ENCODE data around the gene PODXL. TPM values are rescaled to one million over a fixed set of nuclear protein-coding genes. Genes with fewer than 3 reads are reported as not detected.

PODXL gene
- total and polyA plus RNA-seq, 3 donors from 2014 or later: 15.4 to 27.3 (median 19.4) TPM

DNA sequence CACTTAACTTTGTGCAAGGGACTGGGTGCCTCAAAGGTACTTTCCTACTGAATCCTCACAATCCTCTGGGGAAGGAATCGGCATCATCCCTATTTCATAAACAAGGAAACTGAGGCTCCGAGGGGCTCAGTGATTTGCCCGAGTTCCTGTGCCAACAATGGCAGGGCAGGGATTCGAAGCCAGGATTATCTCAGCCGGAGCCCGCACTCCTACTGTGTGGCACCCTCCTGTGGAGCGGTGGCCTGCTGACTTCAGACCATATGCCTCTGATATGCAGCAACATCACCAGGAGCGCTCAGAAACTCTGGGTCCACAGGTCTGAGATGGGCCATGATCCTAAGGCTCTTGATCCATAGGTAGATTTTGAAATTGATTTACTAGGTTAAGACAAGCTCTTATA lies 46.6 kb downstream of the PODXL start:
- H3K27me3 ChIP-seq: no peaks in the 10 kb centered on the region
- no peaks in the 10 kb centered on the region for H3K9me3 ChIP-seq
- no peak overlapping the region for H3K4me3 ChIP-seq
- H3K27ac ChIP-seq: no peak overlapping the region
- no peak for DNase-seq
- 94 to 96% methylated on average over 8 of the region's 8 CpGs for WGBS, 2 donors
- no peaks in the 10 kb centered on the region for H3K36me3 ChIP-seq (ENCODE audit: low read depth, missing control alignments)
- TF ChIP-seq, protein P1, sequence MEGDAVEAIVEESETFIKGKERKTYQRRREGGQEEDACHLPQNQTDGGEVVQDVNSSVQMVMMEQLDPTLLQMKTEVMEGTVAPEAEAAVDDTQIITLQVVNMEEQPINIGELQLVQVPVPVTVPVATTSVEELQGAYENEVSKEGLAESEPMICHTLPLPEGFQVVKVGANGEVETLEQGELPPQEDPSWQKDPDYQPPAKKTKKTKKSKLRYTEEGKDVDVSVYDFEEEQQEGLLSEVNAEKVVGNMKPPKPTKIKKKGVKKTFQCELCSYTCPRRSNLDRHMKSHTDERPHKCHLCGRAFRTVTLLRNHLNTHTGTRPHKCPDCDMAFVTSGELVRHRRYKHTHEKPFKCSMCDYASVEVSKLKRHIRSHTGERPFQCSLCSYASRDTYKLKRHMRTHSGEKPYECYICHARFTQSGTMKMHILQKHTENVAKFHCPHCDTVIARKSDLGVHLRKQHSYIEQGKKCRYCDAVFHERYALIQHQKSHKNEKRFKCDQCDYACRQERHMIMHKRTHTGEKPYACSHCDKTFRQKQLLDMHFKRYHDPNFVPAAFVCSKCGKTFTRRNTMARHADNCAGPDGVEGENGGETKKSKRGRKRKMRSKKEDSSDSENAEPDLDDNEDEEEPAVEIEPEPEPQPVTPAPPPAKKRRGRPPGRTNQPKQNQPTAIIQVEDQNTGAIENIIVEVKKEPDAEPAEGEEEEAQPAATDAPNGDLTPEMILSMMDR (IDR thresholded peaks at IDR 0.05): no peak
- TF ChIP-seq POLR2A (IDR thresholded peaks at IDR 0.05): no peak
- intact Hi-C loops (cut with DNase I; ENCODE audit: low total_unique reads): loop anchor here (10.0 kb wide), 1 partner anchor 405 kb away; no protein-coding TSS in a partner anchor
- H3K4me1 ChIP-seq: peaks cover 16% of the 10 kb centered on the region

DNA sequence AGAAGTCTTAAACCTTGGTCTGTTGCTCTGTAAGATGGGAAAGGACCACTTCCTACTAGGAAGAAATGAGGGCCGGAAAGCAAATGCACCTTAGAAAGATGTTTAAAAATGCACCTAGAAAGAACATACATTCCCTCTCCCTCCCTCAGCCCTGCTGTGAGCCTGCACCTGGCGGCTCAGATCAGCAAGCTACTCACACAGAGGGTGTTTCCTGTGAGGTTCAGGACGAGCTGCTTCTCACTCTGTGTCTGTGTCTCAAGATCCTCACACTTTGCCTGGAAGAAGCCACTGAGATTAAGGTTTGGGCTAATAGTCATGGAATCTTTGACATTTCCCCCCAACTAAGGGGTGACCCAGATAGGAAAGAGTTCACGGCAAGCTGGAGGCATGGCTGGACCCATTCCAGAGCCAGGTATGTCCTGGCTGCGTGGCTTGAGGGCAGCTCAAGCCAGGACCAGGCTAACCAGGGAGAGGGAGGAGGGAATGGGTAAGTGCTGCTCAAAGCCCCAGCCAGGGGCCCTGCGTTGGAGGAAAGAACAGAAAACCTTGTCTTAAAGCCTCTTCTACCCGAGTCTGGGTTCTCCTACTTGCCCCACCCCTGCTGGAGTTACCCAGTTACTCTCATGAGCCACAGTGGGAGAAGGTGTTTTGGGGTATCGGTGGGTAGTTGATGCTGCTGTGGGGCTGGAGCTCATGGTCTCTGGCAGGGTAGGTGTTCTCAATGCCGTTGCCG lies 47.5 kb downstream of the PODXL start:
- H3K27ac ChIP-seq: no peak overlapping the region
- no peaks in the 10 kb centered on the region for H3K9me3 ChIP-seq
- TF ChIP-seq POLR2A (IDR thresholded peaks at IDR 0.05): no peak
- TF ChIP-seq, protein P1 (IDR thresholded peaks at IDR 0.05): no peak
- WGBS, 2 donors: 78% methylated on average over 5 to 10 of the region's 10 CpGs
- no peak overlapping the region for H3K4me3 ChIP-seq
- no peak for DNase-seq
- peaks cover 19% of the 10 kb centered on the region for H3K4me1 ChIP-seq
- intact Hi-C loops (cut with DNase I; ENCODE audit: low total_unique reads): loop anchor here (10.0 kb wide), 1 partner anchor 404 kb away; no protein-coding TSS in a partner anchor
- no peaks in the 10 kb centered on the region for H3K36me3 ChIP-seq (ENCODE audit: low read depth, missing control alignments)
- H3K27me3 ChIP-seq: no peaks in the 10 kb centered on the region

DNA sequence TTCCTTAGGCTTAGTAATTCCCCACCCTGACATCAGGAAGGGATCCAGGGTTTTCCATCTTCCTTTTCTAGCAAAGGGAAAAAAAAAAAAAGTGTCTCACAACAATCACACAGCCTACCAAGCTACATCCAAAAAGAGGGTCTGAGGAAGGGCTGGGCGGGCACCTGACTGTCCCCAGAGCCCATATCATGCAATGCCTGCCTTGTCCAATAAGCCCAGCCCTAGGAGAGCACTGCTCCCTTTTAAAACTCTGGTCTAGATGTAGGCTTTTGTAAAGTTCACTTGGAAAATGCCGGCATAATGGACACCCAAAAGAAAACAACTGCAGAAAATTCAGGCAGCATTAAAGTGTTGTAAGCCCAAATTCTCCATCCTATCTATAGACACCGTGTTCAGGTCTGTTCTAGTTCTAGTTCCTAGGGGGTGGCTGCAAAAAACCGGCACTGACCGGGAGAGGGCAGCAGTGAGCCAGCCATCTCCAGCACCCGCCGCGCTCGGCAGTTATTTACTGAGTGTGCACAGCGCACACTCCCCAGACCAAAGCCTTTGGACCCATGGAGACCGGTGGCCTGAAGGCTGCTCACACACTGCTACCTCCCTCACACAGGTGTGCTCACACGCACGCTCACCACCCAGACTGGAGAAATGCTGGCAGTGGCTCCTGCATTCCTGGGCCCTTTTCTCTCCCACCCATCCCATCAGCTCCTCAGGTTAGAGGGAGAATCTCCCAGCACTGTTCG lies 48.7 kb downstream of the PODXL start:
- Histone ChIP-seq H3K9me3 (no peaks in the 10 kb centered on the region), H3K4me1 (peaks cover 22% of the 10 kb centered on the region), H3K36me3 (ENCODE audit: low read depth, missing control alignments) (no peaks in the 10 kb centered on the region), H3K27me3 (no peaks in the 10 kb centered on the region), H3K27ac (no peak overlapping the region), H3K4me3 (no peak overlapping the region)
- 11 to 20% methylated on average over 10 to 14 of the region's 14 CpGs for whole genome bisulfite sequencing, 2 donors
- DNase-seq: peak; percentile 93
- intact Hi-C loops (cut with DNase I; ENCODE audit: low total_unique reads): loop anchor here (10.0 kb wide), 1 partner anchor 403 kb away; no protein-coding TSS in a partner anchor
- TF ChIP-seq, protein P1 (IDR thresholded peaks at IDR 0.05): peak; percentile 89 to 95 (median 90)
- no peak for TF ChIP-seq POLR2A (IDR thresholded peaks at IDR 0.05)

DNA sequence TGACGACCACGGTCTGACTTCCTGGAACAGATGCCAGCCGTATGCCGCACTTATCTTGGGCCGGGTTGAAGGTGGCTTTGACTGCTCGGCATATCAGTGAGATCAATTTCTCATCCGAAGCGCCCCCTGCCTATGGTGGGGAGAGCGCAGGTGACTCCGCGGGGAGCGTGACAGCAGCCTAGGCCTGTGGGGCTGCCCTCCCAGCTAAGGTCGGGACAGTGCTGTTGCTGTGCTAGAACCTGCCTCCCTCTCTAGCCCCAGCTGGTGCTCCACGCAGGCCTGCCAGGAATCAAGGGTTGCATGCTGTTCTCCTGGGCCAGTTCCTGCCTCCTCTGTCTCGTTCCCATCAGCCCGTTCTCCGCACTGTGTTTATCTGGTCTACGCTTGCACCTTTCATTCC lies 49.8 kb downstream of the PODXL start:
- H3K27ac ChIP-seq: no peak overlapping the region
- peak; percentile 60 for DNase-seq
- H3K4me3 ChIP-seq: no peak overlapping the region
- no peaks in the 10 kb centered on the region for H3K27me3 ChIP-seq
- intact Hi-C loops (cut with DNase I; ENCODE audit: low total_unique reads): loop anchor here (10.0 kb wide), 1 partner anchor 402 kb away; no protein-coding TSS in a partner anchor
- WGBS, 2 donors: 52 to 65% methylated on average over 17 to 18 of the region's 18 CpGs
- no peaks in the 10 kb centered on the region for H3K36me3 ChIP-seq (ENCODE audit: low read depth, missing control alignments)
- peaks cover 28% of the 10 kb centered on the region for H3K4me1 ChIP-seq
- no peaks in the 10 kb centered on the region for H3K9me3 ChIP-seq
- TF ChIP-seq, protein P1 (IDR thresholded peaks at IDR 0.05): no peak
- no peak for TF ChIP-seq POLR2A (IDR thresholded peaks at IDR 0.05)

All from testis (tissue), 3 donors.